CD4-positive, alpha-beta T cell (primary cell): ENCODE data around the gene XCR1. TPM values are rescaled to one million over a fixed set of nuclear protein-coding genes. Genes with fewer than 3 reads are reported as not detected.

Experiments
- ATAC-seq: fragments of 200-7000 bp; cut with Tn5 transposase; one replicate; pipeline ENCODE4 v1.10.0; 2022; ENCODE audit warnings: mild to moderate bottlenecking; ENCODE audit not compliant: poor library complexity
- CTCF ChIA-PET: fragments of 350-600 bp; sonication (Branson Sonifier 250); formaldehyde crosslinking; loops from one replicate; lab custom pipeline; 2021; ENCODE audit warnings: antibody characterized with exemption, inconsistent platforms; lab: Charles Lee
- POLR2A ChIA-PET: fragments of 350-600 bp; sonication (Branson Sonifier 250); formaldehyde crosslinking; loops from one replicate; lab custom pipeline; 2021; ENCODE audit warnings: antibody characterized with exemption, inconsistent platforms; lab: Charles Lee
- DNase-seq, 14 experiments: peaks; one replicate each; pipeline ENCODE4 v3.0.0-alpha.2; 2013 to 2020; ENCODE audit warnings: mixed read lengths in 2 of 14
- H3K27ac ChIP-seq, 2 donors: one replicate each; pipeline versions ENCODE4 v1.5.1 to v1.7.0; 2013; ENCODE audit warnings: low read length in 2 of 2, low read depth in 1 of 2, mild to moderate bottlenecking in 1 of 2
- H3K27me3 ChIP-seq, 2 experiments: 1 replicate in 1 of 2; 2 replicates in 1 of 2; pipeline versions ENCODE4 v1.6.1 to v1.7.0; 2013; ENCODE audit warnings: low read length in 2 of 2, control low read depth in 1 of 2, mild to moderate bottlenecking in 1 of 2, moderate library complexity in 1 of 2; ENCODE audit not compliant: insufficient read depth in 2 of 2, control insufficient read depth in 1 of 2
- H3K36me3 ChIP-seq: one replicate; pipeline ENCODE4 v1.6.1; 2013; ENCODE audit warnings: low read length, control low read depth; ENCODE audit not compliant: insufficient read depth
- H3K4me1 ChIP-seq: one replicate; pipeline ENCODE4 v1.6.1; 2013; ENCODE audit warnings: low read length, control low read depth; ENCODE audit not compliant: insufficient read depth
- H3K4me3 ChIP-seq: one replicate; pipeline ENCODE4 v1.5.1; 2013; ENCODE audit warnings: mild to moderate bottlenecking, low read length, moderate library complexity
- H3K9me3 ChIP-seq, 2 experiments: 1 replicate in 1 of 2; 2 replicates in 1 of 2; pipeline versions ENCODE4 v1.6.1 to v1.7.0; 2013; ENCODE audit warnings: low read length in 2 of 2, mild to moderate bottlenecking in 2 of 2, control low read depth in 1 of 2, moderate library complexity in 1 of 2; ENCODE audit not compliant: control insufficient read depth in 1 of 2, insufficient read depth in 1 of 2
- H3K27ac Mint-ChIP-seq: one replicate; pipeline ENCODE4 v1.8.0; 2020; ENCODE audit warnings: mixed read lengths
- H3K27me3 Mint-ChIP-seq: one replicate; pipeline ENCODE4 v1.8.0; 2021; ENCODE audit warnings: mixed read lengths
- H3K36me3 Mint-ChIP-seq: one replicate; pipeline ENCODE4 v1.8.0; 2021; ENCODE audit warnings: low read depth, mixed read lengths
- H3K4me1 Mint-ChIP-seq: one replicate; pipeline ENCODE4 v1.8.0; 2021; ENCODE audit warnings: low read depth, mixed read lengths
- H3K4me3 Mint-ChIP-seq: one replicate; pipeline ENCODE4 v1.8.0; 2020; ENCODE audit warnings: mild to moderate bottlenecking, mixed read lengths
- H3K9me3 Mint-ChIP-seq: one replicate; pipeline ENCODE4 v1.8.0; 2020; ENCODE audit warnings: mixed read lengths
- intact Hi-C, 2 experiments: fragments of 100-400 bp; cut with DNase I in 1 of 2; cut with micrococcal nuclease in 1 of 2; formaldehyde crosslinking; loops; one replicate each; pipeline versions ENCODE4 v1.15.1 to v1.9.0; 2023 to 2025; cut with DNase I, micrococcal nuclease
- total RNA-seq, 174 experiments: library from RNA in 2 of 174; stranded (reverse) in 2 of 174; gene quantifications; one replicate each; pipeline ENCODE4 v1.2.3 and lab custom pipeline; 2021 to 2026
- TF ChIP-seq, protein P1 (sequence below): fragments of 200-600 bp; IDR thresholded peaks from one replicate; pipeline ENCODE4 v1.8.0; 2022; ENCODE audit warnings: antibody characterized with exemption, mild to moderate bottlenecking

XCR1 gene
- total RNA-seq, 2 experiments from 2014 or later: 0.14 to 0.20 TPM

GRCh38 chr3:46067401-46067800 lies 40.1 kb upstream of the XCR1 start:
- H3K4me1 ChIP-seq: peaks cover 61% of the 10 kb centered on the region
- no peak overlapping the region for H3K4me3 ChIP-seq
- H3K36me3 ChIP-seq: no peaks in the 10 kb centered on the region
- no peaks in the 10 kb centered on the region for H3K27me3 ChIP-seq
- peaks cover 5% of the 10 kb centered on the region for H3K9me3 Mint-ChIP-seq
- H3K27ac Mint-ChIP-seq: peak overlapping the region; percentile 79
- H3K36me3 Mint-ChIP-seq: no peaks in the 10 kb centered on the region
- intact Hi-C loops: no loop called here
- TF ChIP-seq, protein P1, sequence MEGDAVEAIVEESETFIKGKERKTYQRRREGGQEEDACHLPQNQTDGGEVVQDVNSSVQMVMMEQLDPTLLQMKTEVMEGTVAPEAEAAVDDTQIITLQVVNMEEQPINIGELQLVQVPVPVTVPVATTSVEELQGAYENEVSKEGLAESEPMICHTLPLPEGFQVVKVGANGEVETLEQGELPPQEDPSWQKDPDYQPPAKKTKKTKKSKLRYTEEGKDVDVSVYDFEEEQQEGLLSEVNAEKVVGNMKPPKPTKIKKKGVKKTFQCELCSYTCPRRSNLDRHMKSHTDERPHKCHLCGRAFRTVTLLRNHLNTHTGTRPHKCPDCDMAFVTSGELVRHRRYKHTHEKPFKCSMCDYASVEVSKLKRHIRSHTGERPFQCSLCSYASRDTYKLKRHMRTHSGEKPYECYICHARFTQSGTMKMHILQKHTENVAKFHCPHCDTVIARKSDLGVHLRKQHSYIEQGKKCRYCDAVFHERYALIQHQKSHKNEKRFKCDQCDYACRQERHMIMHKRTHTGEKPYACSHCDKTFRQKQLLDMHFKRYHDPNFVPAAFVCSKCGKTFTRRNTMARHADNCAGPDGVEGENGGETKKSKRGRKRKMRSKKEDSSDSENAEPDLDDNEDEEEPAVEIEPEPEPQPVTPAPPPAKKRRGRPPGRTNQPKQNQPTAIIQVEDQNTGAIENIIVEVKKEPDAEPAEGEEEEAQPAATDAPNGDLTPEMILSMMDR: no peak
- ATAC-seq (no peak), DNase-seq (no peak)
- H3K4me1 Mint-ChIP-seq: peaks cover 85% of the 10 kb centered on the region
- peaks cover 5 to 8% of the 10 kb centered on the region in 2 experiments for H3K9me3 ChIP-seq
- ChIA-PET CTCF (interaction anchor here (1.7 to 4.1 kb wide), 2 partner anchors 11 to 129 kb away, joined by 5 to 22 read pairs; no protein-coding TSS in a partner anchor), POLR2A (interaction anchor here (1.0 to 2.9 kb wide), 6 partner anchors 10 to 124 kb away, joined by 3 to 17 read pairs (median 8); partner anchors contain the start of genes CXCR6 and FYCO1)
- H3K4me3 Mint-ChIP-seq: peak overlapping the region; percentile 5
- H3K27ac ChIP-seq: peak overlapping the region in 1 of 2 donors; percentile 23
- no peaks in the 10 kb centered on the region for H3K27me3 Mint-ChIP-seq

- peak overlapping the region; percentile 70 for H3K4me3 Mint-ChIP-seq
- H3K27me3 ChIP-seq: no peaks in the 10 kb centered on the region
- peak in 2 of 14 experiments; percentile 11 to 33 for DNase-seq
- peak overlapping the region; percentile 87 for H3K27ac Mint-ChIP-seq
- no peak for ATAC-seq
- TF ChIP-seq, protein P1: no peak
- intact Hi-C loops: loop anchor here in 1 of 2 experiments (1.0 kb wide), 1 partner anchor 71 kb away; the partner anchor contains the start of gene FYCO1
- peaks cover 74% of the 10 kb centered on the region for H3K4me1 Mint-ChIP-seq
- no peaks in the 10 kb centered on the region for H3K27me3 Mint-ChIP-seq
- H3K9me3 Mint-ChIP-seq: no peaks in the 10 kb centered on the region
- H3K36me3 Mint-ChIP-seq: no peaks in the 10 kb centered on the region
- H3K4me1 ChIP-seq: peaks cover 69% of the 10 kb centered on the region
- H3K9me3 ChIP-seq: no peaks in the 10 kb centered on the region
- ChIA-PET CTCF (interaction anchor here (1.1 to 2.4 kb wide), 4 partner anchors 10 to 127 kb away, joined by 5 to 17 read pairs (median 7); partner anchors contain the start of gene CXCR6), POLR2A (interaction anchor here (1.0 to 2.5 kb wide), 15 partner anchors 11 to 305 kb away, joined by 3 to 29 read pairs (median 5); partner anchors contain the start of genes CCR5, CXCR6, FYCO1 and LZTFL1)
- no peak overlapping the region for H3K4me3 ChIP-seq
- no peaks in the 10 kb centered on the region for H3K36me3 ChIP-seq
- H3K27ac ChIP-seq: peak overlapping the region; percentile 17 to 37
These were observed 38.5 kb upstream of the XCR1 start for GRCh38 chr3:46065750-46066256.

- no peaks in the 10 kb centered on the region for H3K36me3 ChIP-seq
- H3K27me3 Mint-ChIP-seq: peaks cover under 1% of the 10 kb centered on the region
- intact Hi-C loops: loop anchor here in 1 of 2 experiments (1.0 kb wide), 1 partner anchor 70 kb away; the partner anchor contains the start of gene FYCO1
- peak overlapping the region; percentile 70 for H3K4me3 Mint-ChIP-seq
- ChIA-PET CTCF (interaction anchor here (1.1 to 2.4 kb wide), 4 partner anchors 10 to 127 kb away, joined by 5 to 17 read pairs (median 7); partner anchors contain the start of gene CXCR6), POLR2A (interaction anchor here (0.7 to 2.5 kb wide), 18 partner anchors 12 to 474 kb away, joined by 3 to 29 read pairs (median 4); partner anchors contain the start of genes CCR5, CXCR6, FYCO1 and LZTFL1)
- H3K27ac ChIP-seq: peak overlapping the region; percentile 17 to 37
- TF ChIP-seq, protein P1: no peak
- H3K27me3 ChIP-seq: no peaks in the 10 kb centered on the region
- H3K9me3 Mint-ChIP-seq: no peaks in the 10 kb centered on the region
- no peaks in the 10 kb centered on the region for H3K36me3 Mint-ChIP-seq
- ATAC-seq: peak; percentile 84
- peaks cover 69% of the 10 kb centered on the region for H3K4me1 ChIP-seq
- peak; percentile 62 to 97 (median 75) for DNase-seq
- no peak overlapping the region for H3K4me3 ChIP-seq
- H3K9me3 ChIP-seq: no peaks in the 10 kb centered on the region
- H3K27ac Mint-ChIP-seq: peak overlapping the region; percentile 87
- peaks cover 69% of the 10 kb centered on the region for H3K4me1 Mint-ChIP-seq
These were observed 38.0 kb upstream of the XCR1 start for GRCh38 chr3:46065294-46065705.
